GM12892 (cell line): ENCODE results near the gene SYNE1.

Source experiments
- POLR2A ChIP-seq: IDR thresholded peaks from 2 replicates; pipeline ENCODE4 v1.6.1; 2011; ENCODE audit warnings: low read depth, low read length, control low read depth
- POLR2AphosphoS5 ChIP-seq: IDR thresholded peaks from 2 replicates; pipeline ENCODE4 v1.6.1; 2011; ENCODE audit warnings: low read depth, low read length, control low read depth

DNA sequence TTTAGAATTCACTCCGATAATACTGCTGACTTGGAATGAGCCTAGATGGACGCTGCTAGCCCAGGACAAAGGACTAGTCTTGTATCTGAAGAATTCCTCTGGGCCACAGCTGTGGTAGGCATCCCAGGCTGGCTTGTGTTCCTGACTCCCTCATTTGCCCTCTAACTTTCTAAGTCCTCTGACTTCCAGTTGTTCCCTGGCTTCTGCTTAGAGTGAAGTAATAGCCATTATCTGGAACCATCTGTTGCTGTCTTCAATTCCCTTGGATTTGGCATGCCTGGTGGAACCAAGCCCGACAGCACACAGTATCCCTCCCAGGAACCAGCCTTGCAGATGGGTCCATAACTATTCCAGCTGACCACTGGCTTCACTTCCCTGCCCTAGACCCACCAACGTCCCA, 376.0 kb downstream of the SYNE1 start:
- TF ChIP-seq POLR2AphosphoS5 (no peak), POLR2A (no peak)
